Loucy (cell line): Measurements from ENCODE around the gene TMEM82.

ENCODE experiments used
- EZH2phosphoT487 ChIP-seq: fragments of 200-600 bp; IDR thresholded peaks from 2 replicates; pipeline ENCODE4 v1.6.1; 2018; ENCODE audit warnings: antibody characterized with exemption, mild to moderate bottlenecking, moderate library complexity, borderline replicate concordance
- TF ChIP-seq, protein P1 (sequence below): fragments of 200-600 bp; sonication (generic); conservative IDR thresholded peaks from 2 replicates; pipeline ENCODE4 v1.5.1; 2014; ENCODE audit warnings: mild to moderate bottlenecking, antibody characterized with exemption, low read length

DNA sequence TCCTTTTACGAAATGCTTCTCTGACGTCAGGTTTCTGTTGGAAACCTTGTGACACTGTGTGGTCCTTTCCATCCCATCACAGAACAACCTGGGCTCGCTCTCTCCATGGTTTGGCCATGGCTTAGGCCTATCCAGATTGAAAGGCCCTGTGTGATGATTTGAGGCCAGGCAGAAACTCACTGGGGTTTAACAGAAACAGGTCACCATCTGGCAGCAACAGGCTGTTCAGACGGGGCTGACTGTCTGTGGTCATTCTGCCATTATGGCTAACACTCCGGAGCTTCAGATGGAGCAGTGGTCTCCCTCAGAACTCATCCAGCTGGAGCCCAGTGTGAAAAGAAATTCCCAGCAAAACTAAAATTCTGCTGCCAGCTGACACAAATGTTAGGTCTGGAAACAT, 48.9 kb upstream of the TMEM82 start:
- TF ChIP-seq, protein P1, sequence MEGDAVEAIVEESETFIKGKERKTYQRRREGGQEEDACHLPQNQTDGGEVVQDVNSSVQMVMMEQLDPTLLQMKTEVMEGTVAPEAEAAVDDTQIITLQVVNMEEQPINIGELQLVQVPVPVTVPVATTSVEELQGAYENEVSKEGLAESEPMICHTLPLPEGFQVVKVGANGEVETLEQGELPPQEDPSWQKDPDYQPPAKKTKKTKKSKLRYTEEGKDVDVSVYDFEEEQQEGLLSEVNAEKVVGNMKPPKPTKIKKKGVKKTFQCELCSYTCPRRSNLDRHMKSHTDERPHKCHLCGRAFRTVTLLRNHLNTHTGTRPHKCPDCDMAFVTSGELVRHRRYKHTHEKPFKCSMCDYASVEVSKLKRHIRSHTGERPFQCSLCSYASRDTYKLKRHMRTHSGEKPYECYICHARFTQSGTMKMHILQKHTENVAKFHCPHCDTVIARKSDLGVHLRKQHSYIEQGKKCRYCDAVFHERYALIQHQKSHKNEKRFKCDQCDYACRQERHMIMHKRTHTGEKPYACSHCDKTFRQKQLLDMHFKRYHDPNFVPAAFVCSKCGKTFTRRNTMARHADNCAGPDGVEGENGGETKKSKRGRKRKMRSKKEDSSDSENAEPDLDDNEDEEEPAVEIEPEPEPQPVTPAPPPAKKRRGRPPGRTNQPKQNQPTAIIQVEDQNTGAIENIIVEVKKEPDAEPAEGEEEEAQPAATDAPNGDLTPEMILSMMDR, result no peak
- TF ChIP-seq EZH2phosphoT487, result no peak
